HepG2 (cell line): ENCODE measurements around the gene CKAP2L. TPM values are rescaled to one million over a fixed set of nuclear protein-coding genes. Genes with fewer than 3 reads are reported as not detected.

Experiments
- BHLHE40 ChIP-seq: IDR thresholded peaks from 2 replicates; pipeline ENCODE4 v1.6.1; 2011; ENCODE audit warnings: low read length, improper control_type of control experiment
- CEBPG ChIP-seq: IDR thresholded peaks from 2 replicates; pipeline ENCODE4 v1.6.1; 2016
- CENPT ChIP-seq: sonication (generic); formaldehyde crosslinking; IDR thresholded peaks from 2 replicates; pipeline ENCODE4 v1.8.0; 2022; ENCODE audit warnings: low read depth, mild to moderate bottlenecking, moderate library complexity, missing genetic modification reagents
- FOXK2 ChIP-seq: fragments of 450-650 bp; IDR thresholded peaks from 2 replicates; pipeline ENCODE4 v1.6.1; 2016
- HOXA7 ChIP-seq: sonication (generic); formaldehyde crosslinking; IDR thresholded peaks from 2 replicates; pipeline ENCODE4 v1.8.1; 2022; ENCODE audit warnings: mild to moderate bottlenecking, missing genetic modification reagents, moderate library complexity
- ISX ChIP-seq: sonication (generic); formaldehyde crosslinking; conservative IDR thresholded peaks from 2 replicates; pipeline ENCODE4 v1.5.0; 2020; ENCODE audit warnings: missing genetic modification reagents
- NFRKB ChIP-seq: fragments of 450-650 bp; IDR thresholded peaks from 2 replicates; pipeline ENCODE4 v1.6.1; 2017
- NR2F1 ChIP-seq, 2 experiments: fragments of 450-650 bp in 1 of 2; formaldehyde crosslinking in 1 of 2; IDR thresholded peaks; 2 replicates each; pipeline versions ENCODE4 v1.5.0 to v1.6.1; 2016 to 2020; ENCODE audit warnings: mild to moderate bottlenecking in 1 of 2, missing compliant biosample characterization in 1 of 2, missing genetic modification reagents in 1 of 2, moderate library complexity in 1 of 2
- NR2F6 ChIP-seq, 2 experiments: IDR thresholded peaks; 2 replicates each; pipeline ENCODE4 v1.6.1; 2016; ENCODE audit warnings: antibody characterized with exemption in 1 of 2, mild to moderate bottlenecking in 1 of 2
- POLR2G ChIP-seq: fragments of 200-400 bp; formaldehyde crosslinking; IDR thresholded peaks from 2 replicates; pipeline ENCODE4 v1.6.1; 2018; ENCODE audit warnings: mild to moderate bottlenecking, low read depth, low read length, moderate library complexity
- SMAD9 ChIP-seq: sonication (generic); formaldehyde crosslinking; IDR thresholded peaks from 2 replicates; pipeline ENCODE4 v1.5.1; 2020; ENCODE audit warnings: mild to moderate bottlenecking, missing genetic modification reagents
- SPEN ChIP-seq: sonication (generic); formaldehyde crosslinking; IDR thresholded peaks from 2 replicates; pipeline ENCODE4 v1.5.1; 2020; ENCODE audit warnings: low read depth, mild to moderate bottlenecking, missing genetic modification reagents
- ZNF329 ChIP-seq: sonication (generic); formaldehyde crosslinking; IDR thresholded peaks from 2 replicates; pipeline ENCODE4 v1.9.0; 2021; ENCODE audit warnings: low read depth, mild to moderate bottlenecking, missing genetic modification reagents
- ZNF34 ChIP-seq: sonication (generic); formaldehyde crosslinking; IDR thresholded peaks from 2 replicates; pipeline ENCODE4 v1.4.0; 2020; ENCODE audit warnings: mild to moderate bottlenecking, missing genetic modification reagents, borderline replicate concordance
- ZNF446 ChIP-seq: sonication (generic); formaldehyde crosslinking; IDR thresholded peaks from 2 replicates; pipeline ENCODE4 v1.5.0; 2020; ENCODE audit warnings: mild to moderate bottlenecking, missing genetic modification reagents
- ZNF460 ChIP-seq: sonication (generic); formaldehyde crosslinking; IDR thresholded peaks from 2 replicates; pipeline ENCODE4 v1.5.1; 2020; ENCODE audit warnings: missing genetic modification reagents, mild to moderate bottlenecking, borderline replicate concordance
- ZNF629 ChIP-seq: sonication (generic); formaldehyde crosslinking; conservative IDR thresholded peaks from 2 replicates; pipeline ENCODE4 v1.5.0; 2020; ENCODE audit warnings: missing genetic modification reagents
- ZNF776 ChIP-seq: sonication (generic); formaldehyde crosslinking; IDR thresholded peaks from 2 replicates; pipeline ENCODE4 v1.4.0; 2020; ENCODE audit warnings: mild to moderate bottlenecking, missing genetic modification reagents
- ZNF790 ChIP-seq: sonication (generic); formaldehyde crosslinking; IDR thresholded peaks from 2 replicates; pipeline ENCODE4 v1.8.0; 2022; ENCODE audit warnings: missing genetic modification reagents, mild to moderate bottlenecking, borderline replicate concordance
- ZSCAN20 ChIP-seq: sonication (generic); formaldehyde crosslinking; IDR thresholded peaks from 2 replicates; pipeline ENCODE4 v1.4.0; 2020; ENCODE audit warnings: missing genetic modification reagents, mild to moderate bottlenecking, borderline replicate concordance
- ZSCAN9 ChIP-seq: IDR thresholded peaks from 2 replicates; pipeline ENCODE4 v1.6.1; 2016; ENCODE audit warnings: borderline replicate concordance
- polyA plus RNA-seq, 8 experiments: library from polyadenylated mRNA; depleted of rRNA in 3 of 8; stranded (reverse) in 7 of 8; unstranded in 1 of 8; fragments of >200 nt; fragmentation: Illumina TruSeq in 4 of 8; extraction: Trizol in 4 of 8; gene quantifications; 2 replicates each; pipeline versions ENCODE4 v1.2.1 to v1.2.3, GENCODE V29; 2011 to 2016; ENCODE audit warnings: low read depth in 4 of 8, missing spikeins in 1 of 8, mixed read lengths in 1 of 8; ENCODE audit not compliant: insufficient read depth in 1 of 8
- total RNA-seq, 5 experiments: library from RNA; depleted of rRNA; stranded (reverse); fragments of >200 nt; fragmentation: Illumina TruSeq; extraction: Trizol; gene quantifications; 2 replicates each; pipeline ENCODE4 v1.2.3, GENCODE V29; 2016; ENCODE audit warnings: low read depth in 1 of 5
- TF ChIP-seq, protein P1 (sequence below): sonication (generic); formaldehyde crosslinking; IDR thresholded peaks from 2 replicates; pipeline ENCODE4 v1.5.1; 2020; ENCODE audit warnings: missing genetic modification reagents, mild to moderate bottlenecking, borderline replicate concordance
- TF ChIP-seq, protein P2 (sequence below): sonication (generic); formaldehyde crosslinking; IDR thresholded peaks from 2 replicates; pipeline ENCODE4 v1.9.0; 2021; ENCODE audit warnings: missing genetic modification reagents, borderline replicate concordance
- TF ChIP-seq, protein P3 (sequence below): sonication (generic); IDR thresholded peaks from 2 replicates; pipeline ENCODE4 v1.6.1; 2016; ENCODE audit warnings: low read depth, borderline replicate concordance

The CKAP2L gene
- total and polyA plus RNA-seq, 2 of the 13 experiments (the other 11 are each of a cell fraction or from before 2014, with no cell fraction given): 7.1 to 9.5 TPM

DNA sequence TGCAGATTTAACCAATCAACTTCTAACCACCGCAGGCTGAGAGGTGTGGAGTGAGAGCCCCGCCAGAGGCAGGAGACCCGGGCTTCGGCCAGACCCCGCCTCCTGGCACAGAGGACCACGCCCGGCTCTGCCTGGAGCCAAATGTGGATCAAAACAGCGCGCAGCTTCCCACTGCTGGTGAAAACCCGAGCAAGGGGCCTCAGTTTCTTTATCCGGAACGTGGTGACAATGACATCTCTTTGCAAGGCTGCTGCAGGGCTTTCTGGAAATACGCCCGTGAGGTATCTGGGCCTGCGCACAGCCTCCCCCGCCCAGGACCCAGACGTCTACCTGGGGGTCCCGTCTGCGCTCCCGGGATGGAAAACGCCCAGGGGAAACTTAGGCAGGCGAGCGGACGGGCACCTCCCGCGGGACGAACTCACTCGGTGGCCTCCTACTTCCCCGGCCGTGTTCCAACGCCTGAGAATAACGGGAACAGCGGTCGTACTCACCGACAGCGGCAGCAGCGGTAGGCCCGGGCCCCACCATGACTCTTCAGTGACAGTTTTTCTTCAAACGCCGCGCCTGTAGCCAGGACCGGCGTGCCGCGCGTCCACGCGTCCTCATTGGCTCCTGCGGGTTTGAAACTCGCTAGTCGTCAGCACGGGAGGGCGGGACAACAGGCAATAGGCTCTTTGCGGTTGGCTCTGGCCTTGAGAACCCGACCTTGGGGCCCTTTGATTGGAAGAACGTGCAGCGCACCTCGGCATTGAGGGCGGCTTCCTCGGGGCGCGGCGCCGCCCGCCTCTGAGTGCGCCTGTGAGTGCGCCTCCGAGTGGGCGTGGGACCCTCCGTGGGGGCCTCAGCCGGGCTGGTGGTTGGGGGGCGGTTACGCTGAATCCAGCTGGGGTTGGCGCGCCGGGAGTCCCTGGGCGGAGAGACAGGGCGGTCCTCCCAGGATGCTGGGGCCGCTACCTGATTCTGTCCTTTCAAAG is at the start of gene CKAP2L (continued):
- TF ChIP-seq, protein P1, sequence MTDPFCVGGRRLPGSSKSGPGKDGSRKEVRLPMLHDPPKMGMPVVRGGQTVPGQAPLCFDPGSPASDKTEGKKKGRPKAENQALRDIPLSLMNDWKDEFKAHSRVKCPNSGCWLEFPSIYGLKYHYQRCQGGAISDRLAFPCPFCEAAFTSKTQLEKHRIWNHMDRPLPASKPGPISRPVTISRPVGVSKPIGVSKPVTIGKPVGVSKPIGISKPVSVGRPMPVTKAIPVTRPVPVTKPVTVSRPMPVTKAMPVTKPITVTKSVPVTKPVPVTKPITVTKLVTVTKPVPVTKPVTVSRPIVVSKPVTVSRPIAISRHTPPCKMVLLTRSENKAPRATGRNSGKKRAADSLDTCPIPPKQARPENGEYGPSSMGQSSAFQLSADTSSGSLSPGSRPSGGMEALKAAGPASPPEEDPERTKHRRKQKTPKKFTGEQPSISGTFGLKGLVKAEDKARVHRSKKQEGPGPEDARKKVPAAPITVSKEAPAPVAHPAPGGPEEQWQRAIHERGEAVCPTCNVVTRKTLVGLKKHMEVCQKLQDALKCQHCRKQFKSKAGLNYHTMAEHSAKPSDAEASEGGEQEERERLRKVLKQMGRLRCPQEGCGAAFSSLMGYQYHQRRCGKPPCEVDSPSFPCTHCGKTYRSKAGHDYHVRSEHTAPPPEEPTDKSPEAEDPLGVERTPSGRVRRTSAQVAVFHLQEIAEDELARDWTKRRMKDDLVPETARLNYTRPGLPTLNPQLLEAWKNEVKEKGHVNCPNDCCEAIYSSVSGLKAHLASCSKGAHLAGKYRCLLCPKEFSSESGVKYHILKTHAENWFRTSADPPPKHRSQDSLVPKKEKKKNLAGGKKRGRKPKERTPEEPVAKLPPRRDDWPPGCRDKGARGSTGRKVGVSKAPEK: no peak
- TF ChIP-seq BHLHE40 (peak; percentile 52; the same call in 1 of the 2 replicates), ZSCAN20 (CRISPR knock-in tag) (peak; percentile 27; the same call in 1 of the 2 replicates), POLR2G (peak; percentile 37; the same call in 1 of the 2 replicates), FOXK2 (peak; percentile 82), ZNF446 (CRISPR knock-in tag) (no peak), ZNF629 (CRISPR knock-in tag) (no peak), ZNF776 (no peak), ZNF790 (CRISPR knock-in tag) (no peak), NR2F6 (IDR thresholded peaks at IDR 0.05) (peak; percentile 21; the same call in 1 of the 2 replicates), NR2F6 (CRISPR knock-in tag; IDR thresholded peaks at IDR 0.05) (no peak), SMAD9 (CRISPR knock-in tag) (no peak), CENPT (peak; percentile 99), ZNF329 (CRISPR knock-in tag) (no peak), NFRKB (no peak), SPEN (peak; percentile 87), CEBPG (CRISPR knock-in tag) (no peak), ZSCAN9 (CRISPR knock-in tag) (no peak; the same call in 1 of the 2 replicates), ZNF460 (no peak), NR2F1 (CRISPR knock-in tag; IDR thresholded peaks at IDR 0.05) (no peak), HOXA7 (peak; percentile 92), ZNF34 (CRISPR knock-in tag) (peak; percentile 27; the same call in 1 of the 2 replicates), ISX (no peak)
- TF ChIP-seq, protein P2, sequence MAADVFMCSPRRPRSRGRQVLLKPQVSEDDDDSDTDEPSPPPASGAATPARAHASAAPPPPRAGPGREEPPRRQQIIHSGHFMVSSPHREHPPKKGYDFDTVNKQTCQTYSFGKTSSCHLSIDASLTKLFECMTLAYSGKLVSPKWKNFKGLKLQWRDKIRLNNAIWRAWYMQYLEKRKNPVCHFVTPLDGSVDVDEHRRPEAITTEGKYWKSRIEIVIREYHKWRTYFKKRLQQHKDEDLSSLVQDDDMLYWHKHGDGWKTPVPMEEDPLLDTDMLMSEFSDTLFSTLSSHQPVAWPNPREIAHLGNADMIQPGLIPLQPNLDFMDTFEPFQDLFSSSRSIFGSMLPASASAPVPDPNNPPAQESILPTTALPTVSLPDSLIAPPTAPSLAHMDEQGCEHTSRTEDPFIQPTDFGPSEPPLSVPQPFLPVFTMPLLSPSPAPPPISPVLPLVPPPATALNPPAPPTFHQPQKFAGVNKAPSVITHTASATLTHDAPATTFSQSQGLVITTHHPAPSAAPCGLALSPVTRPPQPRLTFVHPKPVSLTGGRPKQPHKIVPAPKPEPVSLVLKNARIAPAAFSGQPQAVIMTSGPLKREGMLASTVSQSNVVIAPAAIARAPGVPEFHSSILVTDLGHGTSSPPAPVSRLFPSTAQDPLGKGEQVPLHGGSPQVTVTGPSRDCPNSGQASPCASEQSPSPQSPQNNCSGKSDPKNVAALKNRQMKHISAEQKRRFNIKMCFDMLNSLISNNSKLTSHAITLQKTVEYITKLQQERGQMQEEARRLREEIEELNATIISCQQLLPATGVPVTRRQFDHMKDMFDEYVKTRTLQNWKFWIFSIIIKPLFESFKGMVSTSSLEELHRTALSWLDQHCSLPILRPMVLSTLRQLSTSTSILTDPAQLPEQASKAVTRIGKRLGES (CRISPR knock-in tag): no peak
- TF ChIP-seq, protein P3, sequence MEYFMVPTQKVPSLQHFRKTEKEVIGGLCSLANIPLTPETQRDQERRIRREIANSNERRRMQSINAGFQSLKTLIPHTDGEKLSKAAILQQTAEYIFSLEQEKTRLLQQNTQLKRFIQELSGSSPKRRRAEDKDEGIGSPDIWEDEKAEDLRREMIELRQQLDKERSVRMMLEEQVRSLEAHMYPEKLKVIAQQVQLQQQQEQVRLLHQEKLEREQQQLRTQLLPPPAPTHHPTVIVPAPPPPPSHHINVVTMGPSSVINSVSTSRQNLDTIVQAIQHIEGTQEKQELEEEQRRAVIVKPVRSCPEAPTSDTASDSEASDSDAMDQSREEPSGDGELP: peak; percentile 51; the same call in 1 of the 2 replicates
